ENCODE data around the gene IFIH1. TPM values are rescaled to one million over a fixed set of nuclear protein-coding genes. Genes with fewer than 3 reads are reported as not detected.

IFIH1 gene
- total and polyA plus RNA-seq, 9 of the 15 experiments (the other 6 are each of a cell fraction or from before 2014, with no cell fraction given), result 0.15 to 1.2 (median 0.60) TPM; not detected in 1

DNA sequence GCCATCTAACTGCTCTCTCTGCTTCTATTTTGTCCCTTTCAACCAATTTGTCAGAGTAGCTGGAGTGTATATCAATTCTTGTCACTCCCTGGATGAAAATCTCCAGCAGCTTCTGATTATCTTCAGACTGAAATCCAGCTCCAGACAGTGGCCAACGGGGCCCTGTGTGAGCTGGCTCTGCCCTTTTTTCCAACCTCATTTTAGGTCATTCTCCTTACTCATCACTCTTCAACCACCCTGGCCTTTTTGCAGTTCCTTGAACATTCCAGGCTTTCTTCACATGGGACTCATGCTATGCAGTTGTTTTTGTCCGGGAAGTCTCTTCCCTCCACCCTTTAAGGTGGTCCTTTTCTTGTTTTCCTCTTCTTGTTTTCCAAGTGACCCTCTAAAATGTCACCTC lies 59.8 kb downstream of the IFIH1 start (continued):
- TF ChIP-seq, protein P1, sequence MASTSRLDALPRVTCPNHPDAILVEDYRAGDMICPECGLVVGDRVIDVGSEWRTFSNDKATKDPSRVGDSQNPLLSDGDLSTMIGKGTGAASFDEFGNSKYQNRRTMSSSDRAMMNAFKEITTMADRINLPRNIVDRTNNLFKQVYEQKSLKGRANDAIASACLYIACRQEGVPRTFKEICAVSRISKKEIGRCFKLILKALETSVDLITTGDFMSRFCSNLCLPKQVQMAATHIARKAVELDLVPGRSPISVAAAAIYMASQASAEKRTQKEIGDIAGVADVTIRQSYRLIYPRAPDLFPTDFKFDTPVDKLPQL (IDR thresholded peaks at IDR 0.05; ENCODE audit: extremely low read depth, insufficient read length), result no peak
- TF ChIP-seq RBM34 (IDR thresholded peaks at IDR 0.05; ENCODE audit: borderline replicate concordance, insufficient read depth, low read length), result no peak

DNA sequence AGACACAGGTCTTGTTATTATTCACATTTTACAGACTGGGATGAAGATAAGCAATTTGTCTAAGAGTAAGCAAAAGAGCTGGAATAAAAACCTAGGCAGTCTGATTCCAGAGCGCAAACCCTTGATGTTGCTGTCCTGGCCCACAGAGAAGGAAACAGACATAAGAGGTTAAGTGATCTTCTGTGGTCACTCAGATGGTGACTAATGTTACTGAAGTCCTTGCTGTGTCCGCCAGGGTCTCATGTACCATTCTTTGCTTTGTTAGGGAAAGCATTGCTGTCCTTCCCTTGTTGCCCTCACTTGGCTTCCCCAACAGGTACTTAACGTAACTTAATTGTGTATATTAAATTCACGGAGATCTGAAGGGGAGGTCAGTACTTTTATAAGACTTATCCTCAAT lies 60.3 kb downstream of the IFIH1 start:
- WGBS (ENCODE audit: insufficient coverage, low coverage, missing lambda C conversion rate), result 8% methylated on average over 4 of the region's 4 CpGs
- Histone ChIP-seq H3K9me3 (replicated peaks; ENCODE audit: control insufficient read depth, insufficient read depth, low read depth, low read length) (no peaks in the 10 kb centered on the region; the same call in 1 of the 2 replicates), H3K4me3 (no peak overlapping the region), H4K20me1 (replicated peaks; ENCODE audit: control insufficient read depth, insufficient read depth, low read length) (no peaks in the 10 kb centered on the region), H2AFZ (ENCODE audit: low read depth, low read length) (no peak overlapping the region), H3K4me1 (replicated peaks in 1 of 2; ENCODE audit: control insufficient read depth in 2 of 2, insufficient read depth in 2 of 2, low read length in 2 of 2) (no peaks in the 10 kb centered on the region), H3K79me2 (ENCODE audit: control insufficient read depth, insufficient read depth, low read length) (no peaks in the 10 kb centered on the region), H3K9me1 (ENCODE audit: control insufficient read depth, insufficient read depth, low read length) (no peaks in the 10 kb centered on the region), H3K27ac (ENCODE audit: extremely low read depth, low read depth, low read length) (no peak overlapping the region), H3K4me2 (ENCODE audit: insufficient read depth, low read length) (no peak overlapping the region), H3K9ac (ENCODE audit: insufficient read depth in 1 of 2, low read depth in 2 of 2, low read length in 2 of 2) (no peak overlapping the region), H3K36me3 (ENCODE audit: control insufficient read depth, insufficient read depth, low read length) (no peaks in the 10 kb centered on the region), H3K27me3 (ENCODE audit: control insufficient read depth in 2 of 2, insufficient read depth in 2 of 2, low read length in 2 of 2) (no peaks in the 10 kb centered on the region)
- intact Hi-C loops (cut with micrococcal nuclease) (no loop called here), in situ Hi-C loops (cut with MboI) (no loop called here)
- POLR2A ChIA-PET, result no interaction called here
- FAIRE-seq (no peak), ATAC-seq (no peak), DNase-seq (ENCODE audit: extremely low read depth in 1 of 4, low spot score in 3 of 4) (no peak)
- no TSS peak for BruUV-seq (replicated peaks)
- CTCF ChIA-PET (ENCODE audit: low intra/inter-chr PET ratio), result no interaction called here
- TF ChIP-seq MIER1 (IDR thresholded peaks at IDR 0.05; ENCODE audit: low read depth) (no peak), NEUROD1 (IDR thresholded peaks at IDR 0.05; ENCODE audit: borderline replicate concordance, low read depth, low read length, partially characterized antibody) (no peak), CHCHD3 (CRISPR knock-in tag; IDR thresholded peaks at IDR 0.05) (no peak), ZKSCAN1 (IDR thresholded peaks at IDR 0.05; ENCODE audit: low read depth, low read length) (no peak), DIDO1 (tag; IDR thresholded peaks at IDR 0.05; ENCODE audit: low read depth) (no peak), ZNF324 (CRISPR knock-in tag; IDR thresholded peaks at IDR 0.05) (no peak), MED1 (CRISPR knock-in tag; IDR thresholded peaks at IDR 0.05; ENCODE audit: borderline replicate concordance) (no peak), ZNF77 (CRISPR knock-in tag; IDR thresholded peaks at IDR 0.05) (no peak), ZNF143 (CRISPR knock-in tag; IDR thresholded peaks at IDR 0.05) (no peak), TAF15 (IDR thresholded peaks at IDR 0.05; ENCODE audit: low read depth, low read length) (no peak), EHMT2 (IDR thresholded peaks at IDR 0.05) (no peak), PTBP1 (IDR thresholded peaks at IDR 0.05; ENCODE audit: low read depth, low read length) (no peak)
- TF ChIP-seq, protein P2, sequence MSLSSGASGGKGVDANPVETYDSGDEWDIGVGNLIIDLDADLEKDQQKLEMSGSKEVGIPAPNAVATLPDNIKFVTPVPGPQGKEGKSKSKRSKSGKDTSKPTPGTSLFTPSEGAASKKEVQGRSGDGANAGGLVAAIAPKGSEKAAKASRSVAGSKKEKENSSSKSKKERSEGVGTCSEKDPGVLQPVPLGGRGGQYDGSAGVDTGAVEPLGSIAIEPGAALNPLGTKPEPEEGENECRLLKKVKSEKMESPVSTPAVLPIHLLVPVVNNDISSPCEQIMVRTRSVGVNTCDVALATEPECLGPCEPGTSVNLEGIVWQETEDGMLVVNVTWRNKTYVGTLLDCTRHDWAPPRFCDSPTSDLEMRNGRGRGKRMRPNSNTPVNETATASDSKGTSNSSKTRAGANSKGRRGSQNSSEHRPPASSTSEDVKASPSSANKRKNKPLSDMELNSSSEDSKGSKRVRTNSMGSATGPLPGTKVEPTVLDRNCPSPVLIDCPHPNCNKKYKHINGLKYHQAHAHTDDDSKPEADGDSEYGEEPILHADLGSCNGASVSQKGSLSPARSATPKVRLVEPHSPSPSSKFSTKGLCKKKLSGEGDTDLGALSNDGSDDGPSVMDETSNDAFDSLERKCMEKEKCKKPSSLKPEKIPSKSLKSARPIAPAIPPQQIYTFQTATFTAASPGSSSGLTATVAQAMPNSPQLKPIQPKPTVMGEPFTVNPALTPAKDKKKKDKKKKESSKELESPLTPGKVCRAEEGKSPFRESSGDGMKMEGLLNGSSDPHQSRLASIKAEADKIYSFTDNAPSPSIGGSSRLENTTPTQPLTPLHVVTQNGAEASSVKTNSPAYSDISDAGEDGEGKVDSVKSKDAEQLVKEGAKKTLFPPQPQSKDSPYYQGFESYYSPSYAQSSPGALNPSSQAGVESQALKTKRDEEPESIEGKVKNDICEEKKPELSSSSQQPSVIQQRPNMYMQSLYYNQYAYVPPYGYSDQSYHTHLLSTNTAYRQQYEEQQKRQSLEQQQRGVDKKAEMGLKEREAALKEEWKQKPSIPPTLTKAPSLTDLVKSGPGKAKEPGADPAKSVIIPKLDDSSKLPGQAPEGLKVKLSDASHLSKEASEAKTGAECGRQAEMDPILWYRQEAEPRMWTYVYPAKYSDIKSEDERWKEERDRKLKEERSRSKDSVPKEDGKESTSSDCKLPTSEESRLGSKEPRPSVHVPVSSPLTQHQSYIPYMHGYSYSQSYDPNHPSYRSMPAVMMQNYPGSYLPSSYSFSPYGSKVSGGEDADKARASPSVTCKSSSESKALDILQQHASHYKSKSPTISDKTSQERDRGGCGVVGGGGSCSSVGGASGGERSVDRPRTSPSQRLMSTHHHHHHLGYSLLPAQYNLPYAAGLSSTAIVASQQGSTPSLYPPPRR (CRISPR knock-in tag; IDR thresholded peaks at IDR 0.05; ENCODE audit: borderline replicate concordance), result no peak
- TF ChIP-seq, protein P3, sequence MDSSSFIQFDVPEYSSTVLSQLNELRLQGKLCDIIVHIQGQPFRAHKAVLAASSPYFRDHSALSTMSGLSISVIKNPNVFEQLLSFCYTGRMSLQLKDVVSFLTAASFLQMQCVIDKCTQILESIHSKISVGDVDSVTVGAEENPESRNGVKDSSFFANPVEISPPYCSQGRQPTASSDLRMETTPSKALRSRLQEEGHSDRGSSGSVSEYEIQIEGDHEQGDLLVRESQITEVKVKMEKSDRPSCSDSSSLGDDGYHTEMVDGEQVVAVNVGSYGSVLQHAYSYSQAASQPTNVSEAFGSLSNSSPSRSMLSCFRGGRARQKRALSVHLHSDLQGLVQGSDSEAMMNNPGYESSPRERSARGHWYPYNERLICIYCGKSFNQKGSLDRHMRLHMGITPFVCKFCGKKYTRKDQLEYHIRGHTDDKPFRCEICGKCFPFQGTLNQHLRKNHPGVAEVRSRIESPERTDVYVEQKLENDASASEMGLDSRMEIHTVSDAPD (CRISPR knock-in tag; IDR thresholded peaks at IDR 0.05), result no peak

Measured in K562 (cell line).